Fibroblast of mammary gland (primary cell): ENCODE results near the gene SNX8.

ENCODE experiments used
- DNase-seq: peaks from one replicate; pipeline ENCODE4 v3.0.0-alpha.2; 2010; ENCODE audit warnings: low read depth
- H3K4me3 ChIP-seq: 2 replicates; pipeline ENCODE4 v1.5.1; 2011; ENCODE audit warnings: low read depth, mild to moderate bottlenecking, low read length, moderate library complexity; ENCODE audit not compliant: control insufficient read depth
- CTCF ChIP-seq: conservative IDR thresholded peaks from 2 replicates; pipeline ENCODE4 v1.5.1; 2011; ENCODE audit warnings: low read depth, low read length, inconsistent platforms; ENCODE audit not compliant: control insufficient read depth, insufficient read depth

The SNX8 gene

GRCh38 chr7:2251841-2252771, 62.1 kb downstream of the SNX8 start:
- H3K4me3 ChIP-seq, result no peak overlapping the region
- DNase-seq, result no peak
- no peak for TF ChIP-seq CTCF

DNA sequence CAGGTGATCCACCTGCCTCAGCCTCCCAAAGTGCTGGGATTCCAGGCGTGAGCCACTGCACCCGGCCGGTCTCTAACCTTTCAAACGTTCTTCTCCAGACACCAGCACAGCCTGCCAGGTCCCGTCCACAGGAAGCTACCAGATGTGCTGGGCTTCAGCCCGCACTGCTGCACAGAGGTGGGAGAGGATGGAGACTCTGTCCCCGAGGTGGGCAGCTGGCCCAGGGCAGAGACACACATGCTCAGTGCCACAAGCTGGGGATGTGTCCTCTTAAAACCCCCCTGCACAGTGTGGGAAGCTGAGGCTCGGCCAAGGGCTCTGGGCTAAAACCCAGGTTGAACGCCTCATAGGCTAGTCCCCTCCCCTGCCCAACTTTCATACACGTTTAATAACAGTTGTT, 62.9 kb downstream of the SNX8 start:
- no peak overlapping the region for H3K4me3 ChIP-seq
- no peak for DNase-seq
- no peak for TF ChIP-seq CTCF

- no peak overlapping the region for H3K4me3 ChIP-seq
- TF ChIP-seq CTCF, result no peak
- no peak for DNase-seq
Measured at GRCh38 chr7:2249744-2250323, 64.4 kb downstream of the SNX8 start.

DNA sequence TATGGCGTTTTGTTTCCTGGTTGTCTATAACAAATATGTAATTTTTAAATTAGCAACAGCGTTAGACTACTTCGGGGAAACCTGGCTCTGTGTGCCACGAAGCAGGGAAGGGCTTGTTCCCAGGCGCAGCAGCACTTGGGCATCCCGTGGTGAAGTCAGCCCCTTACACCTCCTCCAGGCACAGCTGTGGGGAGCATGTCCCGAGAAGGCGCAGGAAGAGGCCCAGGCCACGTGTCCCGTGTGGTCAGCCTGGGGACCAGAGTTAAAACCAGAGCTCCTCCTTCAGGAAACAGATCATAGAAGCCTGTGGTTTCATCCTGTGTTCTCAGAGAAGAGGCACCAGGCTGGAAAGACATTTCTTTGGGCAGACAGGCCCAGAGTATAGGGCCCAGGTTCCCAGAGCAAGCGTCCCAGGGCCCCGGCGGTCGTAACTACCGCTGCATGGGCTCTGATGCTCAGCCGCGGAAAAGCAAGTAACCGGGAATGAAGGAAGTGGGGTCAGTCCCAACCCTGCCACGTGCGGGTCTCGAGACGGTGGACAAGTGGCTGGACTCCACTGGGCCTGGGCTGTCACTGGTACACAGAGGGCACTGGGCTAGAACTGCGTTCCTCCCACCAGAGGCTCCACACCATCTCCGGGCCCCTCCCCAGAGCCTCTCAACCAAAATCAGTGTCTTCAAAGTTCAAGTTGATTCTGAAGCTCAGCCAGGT, 65.1 kb downstream of the SNX8 start:
- H3K4me3 ChIP-seq, result no peak overlapping the region
- peak; percentile 96 for DNase-seq
- TF ChIP-seq CTCF, result no peak

DNA sequence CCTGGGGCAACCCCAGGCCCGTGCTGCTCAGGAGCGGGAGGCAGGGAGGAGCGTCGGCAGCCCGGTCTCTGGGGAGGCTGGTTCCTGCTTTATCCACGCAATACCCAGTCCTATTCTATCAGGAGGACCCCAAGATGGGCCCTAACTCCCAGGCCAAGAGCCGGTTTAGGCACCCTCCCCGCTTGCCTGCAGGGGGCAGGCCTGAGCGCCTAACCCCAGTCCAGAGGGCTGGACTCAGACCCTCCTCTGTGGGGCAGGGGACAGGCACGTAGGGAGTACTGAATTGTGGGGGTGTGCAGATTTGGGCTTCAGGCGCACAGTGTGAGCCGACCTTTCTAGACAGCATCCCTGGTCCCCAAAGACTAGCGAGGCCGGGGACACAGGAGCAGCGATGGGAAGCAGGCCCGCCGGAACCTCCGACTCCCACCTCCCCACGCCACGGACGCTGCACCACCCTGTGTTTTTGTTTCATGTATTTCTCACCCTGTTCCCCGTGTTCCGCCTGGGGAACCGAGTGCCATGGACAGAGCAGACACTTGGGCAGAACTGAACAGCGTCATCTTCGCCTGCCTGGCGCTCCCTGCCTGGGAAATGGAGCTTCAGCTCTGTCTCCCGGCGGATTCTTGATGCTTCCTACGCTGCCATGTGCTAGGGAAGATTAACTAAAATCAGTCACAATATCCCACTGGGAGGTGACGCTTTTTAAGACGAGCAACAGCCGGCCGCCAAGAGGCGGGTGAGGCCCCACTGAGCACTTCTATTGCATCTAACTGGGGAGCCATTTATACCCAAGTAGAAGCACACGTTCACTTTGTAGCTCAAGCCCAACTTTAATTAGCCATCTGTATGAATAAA, 66.9 kb downstream of the SNX8 start:
- H3K4me3 ChIP-seq, result no peak overlapping the region
- peak; percentile 78 for TF ChIP-seq CTCF
- DNase-seq, result peak; percentile 34
